GM12801 (cell line): ENCODE data around the gene ELP4.

Source experiments
- CTCF ChIP-seq: IDR thresholded peaks from one replicate; pipeline ENCODE4 v1.5.1; 2011; ENCODE audit warnings: control low read depth; ENCODE audit not compliant: insufficient read length; ENCODE audit errors: extremely low read depth

ELP4 gene

GRCh38 chr11:31640611-31641010 is 131.0 kb downstream of the ELP4 start:
- TF ChIP-seq CTCF: no peak

DNA sequence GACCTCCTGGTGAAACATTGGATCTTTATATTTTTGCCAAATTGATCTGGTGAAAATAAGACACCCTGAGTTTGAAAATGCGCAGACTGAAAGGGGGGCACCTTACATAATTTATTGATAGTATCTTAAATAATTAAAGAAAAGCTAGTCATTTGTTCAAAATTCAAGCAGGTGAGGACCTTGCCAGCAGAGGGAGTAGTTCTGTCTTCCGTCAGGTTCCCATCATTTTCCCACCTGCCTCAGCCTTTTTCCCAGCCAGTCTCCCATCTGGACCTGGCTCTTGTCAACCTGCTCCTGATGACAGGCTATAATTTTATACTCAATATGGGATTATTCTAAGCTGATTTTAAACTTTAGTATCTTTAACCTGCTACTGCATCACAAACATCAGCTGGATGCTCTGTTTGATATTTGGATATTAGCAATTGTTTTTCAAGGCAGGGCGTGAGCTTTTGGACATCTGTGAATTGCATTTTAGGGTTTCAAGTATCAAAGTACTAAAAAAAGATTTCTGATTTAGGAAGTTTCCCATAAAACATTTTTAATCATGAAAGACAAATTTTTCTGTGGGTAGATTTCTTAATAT is 132.0 kb downstream of the ELP4 start:
- no peak for TF ChIP-seq CTCF

DNA sequence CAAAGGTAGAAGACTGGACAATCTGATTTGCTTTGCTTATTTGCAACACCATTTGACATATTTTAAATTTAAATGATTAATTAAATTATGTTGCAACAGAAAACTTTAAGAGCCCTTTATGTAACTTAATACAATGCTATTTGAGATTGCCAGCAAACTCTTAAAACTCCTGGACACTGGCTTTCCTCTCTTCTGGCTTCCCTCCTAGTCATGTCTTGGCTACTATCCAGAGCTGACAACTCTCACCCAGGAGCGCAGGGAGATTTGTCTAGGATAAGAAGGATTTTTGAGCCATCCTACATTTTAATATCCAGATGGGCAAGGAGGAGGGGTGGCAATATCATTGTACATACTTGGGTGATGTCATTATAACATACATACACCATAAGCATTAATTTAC is 134.3 kb downstream of the ELP4 start:
- TF ChIP-seq CTCF: no peak

GRCh38 chr11:31645747-31646146 is 136.2 kb downstream of the ELP4 start:
- TF ChIP-seq CTCF: no peak

- no peak for TF ChIP-seq CTCF
Observed at GRCh38 chr11:31646216-31646615, 136.6 kb downstream of the ELP4 start.

DNA sequence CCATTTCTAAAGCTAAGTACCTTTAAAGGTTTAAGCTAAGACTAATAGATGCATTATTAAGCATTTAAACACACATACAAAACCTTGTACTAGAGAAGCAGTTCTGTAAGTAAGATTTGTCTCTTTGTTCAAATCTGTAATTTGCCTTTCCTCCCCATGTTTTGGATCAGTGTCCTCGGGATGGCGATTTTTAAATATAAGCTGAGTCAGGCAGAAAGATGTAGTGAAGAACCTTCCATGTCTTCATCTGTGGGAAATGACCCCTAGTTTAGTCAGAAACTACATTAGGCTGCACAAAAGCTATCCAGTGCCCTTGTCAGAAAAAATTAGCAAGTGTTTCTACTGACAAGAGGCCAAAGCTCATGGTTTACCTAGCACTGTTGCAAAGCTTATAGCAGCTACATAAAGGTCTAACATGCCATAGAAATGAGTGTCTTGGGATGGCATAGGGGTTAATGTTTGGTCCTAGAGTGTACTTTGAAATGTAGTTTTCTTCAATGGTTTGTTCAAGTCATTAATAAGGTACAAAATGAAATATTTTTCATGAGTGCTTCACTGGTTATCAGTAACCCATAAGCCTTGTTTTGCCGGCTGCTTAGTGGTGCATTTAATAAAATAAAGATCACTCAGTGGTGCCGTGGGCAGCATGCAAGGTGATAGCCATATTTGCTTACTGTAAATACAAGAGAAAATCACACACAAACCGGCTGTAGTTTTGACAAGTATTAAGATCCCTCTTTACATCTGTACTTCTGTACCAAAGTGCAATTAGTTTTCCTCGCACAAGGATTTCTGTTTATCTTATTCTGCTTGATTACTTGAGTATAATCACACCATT is 139.8 kb downstream of the ELP4 start:
- no peak for TF ChIP-seq CTCF

DNA sequence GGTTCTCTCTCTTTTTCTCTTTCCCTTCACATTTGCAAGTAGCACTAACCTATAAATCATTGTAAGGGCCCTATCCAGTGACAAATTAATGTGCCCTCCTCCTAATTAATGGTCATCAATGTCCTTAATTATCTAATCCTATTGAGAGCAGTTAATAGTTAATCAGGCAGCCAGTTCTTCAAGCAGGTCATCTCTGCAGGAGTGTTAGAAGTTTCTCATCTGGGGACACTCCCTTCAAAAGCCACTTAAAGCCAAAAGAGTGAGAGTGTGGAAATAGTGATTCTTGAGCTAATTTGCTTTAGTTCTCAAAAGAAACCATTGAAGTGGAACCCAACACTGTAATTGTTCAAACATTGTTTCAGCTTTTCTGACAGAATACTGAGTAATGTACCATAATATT is 141.6 kb downstream of the ELP4 start:
- TF ChIP-seq CTCF: no peak
